ENCODE measurements around the gene MPIG6B.

GRCh38 chr6:31739639-31740396 lies 16.6 kb downstream of the MPIG6B start, which contains the start of gene MSH5:
- TF ChIP-seq PATZ1 (CRISPR knock-in tag; IDR thresholded peaks at IDR 0.05; ENCODE audit: borderline replicate concordance) (no peak), SNAI2 (CRISPR knock-in tag; IDR thresholded peaks at IDR 0.05) (no peak), PPARA (CRISPR knock-in tag; IDR thresholded peaks at IDR 0.05; ENCODE audit: borderline replicate concordance) (no peak), RARB (CRISPR knock-in tag; IDR thresholded peaks at IDR 0.05) (no peak), CREB5 (CRISPR knock-in tag; IDR thresholded peaks at IDR 0.05; ENCODE audit: low read depth) (no peak)
